GM12878 (cell line): ENCODE measurements around the gene TRPC1. TPM values are rescaled to one million over a fixed set of nuclear protein-coding genes. Genes with fewer than 3 reads are reported as not detected.

Experiments used
- BHLHE40 ChIP-seq, 2 experiments: fragments of 450-650 bp in 1 of 2; IDR thresholded peaks; 2 replicates each; pipeline ENCODE4 v1.6.1; 2011 to 2017; ENCODE audit warnings: low read depth in 2 of 2, borderline replicate concordance in 1 of 2, improper control_type of control experiment in 1 of 2, low read length in 1 of 2, mild to moderate bottlenecking in 1 of 2
- IRF4 ChIP-seq: IDR thresholded peaks from 2 replicates; pipeline ENCODE4 v1.6.1; 2011; ENCODE audit warnings: low read depth, low read length
- LARP7 ChIP-seq: fragments of 450-650 bp; IDR thresholded peaks from 2 replicates; pipeline ENCODE4 v1.6.1; 2017; ENCODE audit warnings: mild to moderate bottlenecking
- NFXL1 ChIP-seq: fragments of 450-650 bp; IDR thresholded peaks from 2 replicates; pipeline ENCODE4 v1.6.1; 2017; ENCODE audit warnings: antibody characterized with exemption, mild to moderate bottlenecking, borderline replicate concordance
- RCOR1 ChIP-seq: conservative IDR thresholded peaks from 2 replicates; pipeline ENCODE4 v1.6.1; 2012; ENCODE audit warnings: low read depth, low read length, improper control_type of control experiment
- ZNF622 ChIP-seq: fragments of 450-650 bp; IDR thresholded peaks from 2 replicates; pipeline ENCODE4 v1.6.1; 2017; ENCODE audit warnings: mild to moderate bottlenecking, inconsistent platforms
- polyA plus RNA-seq, 11 experiments: library from polyadenylated mRNA; depleted of rRNA in 4 of 11; unstranded in 6 of 11; stranded (reverse) in 5 of 11; fragments of >200 nt; fragmentation: Nextera tagmentation in 4 of 11; fragmentation: Illumina TruSeq in 1 of 11; extraction: Ambion mirVana in 4 of 11; extraction: Trizol in 1 of 11; gene quantifications; 1 replicate in 1 of 11; 2 replicates in 10 of 11; pipeline versions ENCODE4 v1.2.1 to v1.2.3, GENCODE V29; 2011 to 2016; ENCODE audit warnings: inconsistent platforms in 2 of 11, missing spikeins in 2 of 11, low read depth in 1 of 11
- total RNA-seq, 4 experiments: library from RNA; depleted of rRNA in 3 of 4; stranded (reverse); fragments of >200 nt in 3 of 4; fragmentation: Illumina TruSeq in 1 of 4; extraction: Trizol in 1 of 4; gene quantifications; 2 replicates each; pipeline versions ENCODE4 v1.2.1 to v1.2.3, GENCODE V29; 2013 to 2021
- TF ChIP-seq, protein P1 (sequence below): IDR thresholded peaks from 2 replicates; pipeline ENCODE4 v1.6.1; 2012; ENCODE audit warnings: improper control_type of control experiment, low read depth, low read length; ENCODE audit not compliant: insufficient replicate concordance
- TF ChIP-seq, protein P2 (sequence below): fragments of 450-650 bp; formaldehyde crosslinking; IDR thresholded peaks from 2 replicates; pipeline ENCODE4 v1.5.0; 2022; ENCODE audit warnings: mild to moderate bottlenecking, missing genetic modification characterization
- TF ChIP-seq, protein P3 (sequence below): fragments of 450-650 bp; IDR thresholded peaks from 2 replicates; pipeline ENCODE4 v1.6.1; 2016; ENCODE audit warnings: mild to moderate bottlenecking, moderate library complexity, borderline replicate concordance
- TF ChIP-seq, protein P4 (sequence below): fragments of 450-650 bp; IDR thresholded peaks from 2 replicates; pipeline ENCODE4 v1.6.1; 2016; ENCODE audit warnings: mild to moderate bottlenecking
- TF ChIP-seq, protein P5 (sequence below): IDR thresholded peaks from 2 replicates; pipeline ENCODE4 v1.6.1; 2011; ENCODE audit warnings: borderline replicate concordance, low read depth, mild to moderate bottlenecking, moderate library complexity, low read length; ENCODE audit not compliant: insufficient read depth, poor library complexity, severe bottlenecking

Gene TRPC1
- total and polyA plus RNA-seq, 10 of the 15 experiments (the other 5 are each of a cell fraction or from before 2014, with no cell fraction given): 0.05 to 2.9 (median 0.17) TPM

DNA sequence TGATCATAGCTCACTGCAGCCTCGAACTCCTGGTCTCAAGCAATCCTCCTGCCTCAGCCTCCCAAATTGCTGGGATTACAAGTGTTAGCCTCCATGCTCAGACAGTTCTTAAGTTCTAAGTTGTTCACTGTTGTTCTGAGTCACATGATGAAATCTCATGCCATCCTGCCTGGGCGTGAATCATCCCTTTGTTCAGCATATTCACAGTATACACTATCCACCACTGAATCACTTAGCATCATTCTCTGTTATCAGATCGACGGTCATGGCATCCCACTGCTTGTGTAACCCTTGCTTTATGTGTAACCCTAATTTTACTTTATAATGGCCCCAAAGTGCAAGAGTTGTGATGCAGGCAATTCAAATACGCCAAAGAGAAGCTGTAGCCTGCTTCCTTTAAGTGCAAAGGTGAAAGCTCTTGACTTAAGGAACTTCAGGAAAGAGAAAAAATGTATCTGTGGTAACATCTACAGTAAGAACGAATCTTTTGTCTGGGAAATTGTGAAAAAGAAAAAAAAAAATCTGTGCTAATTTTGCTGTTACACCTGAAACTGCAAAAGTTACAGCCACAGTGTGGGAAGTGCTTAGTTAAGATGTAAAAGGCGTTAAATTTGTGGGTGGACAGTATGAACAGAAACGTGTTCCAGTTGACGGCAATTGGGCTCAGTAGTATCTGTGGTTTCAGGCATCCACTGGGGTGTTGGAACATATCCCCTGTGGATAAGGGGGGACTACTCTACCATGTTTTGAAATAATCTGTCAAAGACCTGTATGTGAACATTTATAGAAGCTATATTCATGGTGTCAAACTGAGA lies 84.5 kb downstream of the TRPC1 start (continued):
- TF ChIP-seq, protein P1, sequence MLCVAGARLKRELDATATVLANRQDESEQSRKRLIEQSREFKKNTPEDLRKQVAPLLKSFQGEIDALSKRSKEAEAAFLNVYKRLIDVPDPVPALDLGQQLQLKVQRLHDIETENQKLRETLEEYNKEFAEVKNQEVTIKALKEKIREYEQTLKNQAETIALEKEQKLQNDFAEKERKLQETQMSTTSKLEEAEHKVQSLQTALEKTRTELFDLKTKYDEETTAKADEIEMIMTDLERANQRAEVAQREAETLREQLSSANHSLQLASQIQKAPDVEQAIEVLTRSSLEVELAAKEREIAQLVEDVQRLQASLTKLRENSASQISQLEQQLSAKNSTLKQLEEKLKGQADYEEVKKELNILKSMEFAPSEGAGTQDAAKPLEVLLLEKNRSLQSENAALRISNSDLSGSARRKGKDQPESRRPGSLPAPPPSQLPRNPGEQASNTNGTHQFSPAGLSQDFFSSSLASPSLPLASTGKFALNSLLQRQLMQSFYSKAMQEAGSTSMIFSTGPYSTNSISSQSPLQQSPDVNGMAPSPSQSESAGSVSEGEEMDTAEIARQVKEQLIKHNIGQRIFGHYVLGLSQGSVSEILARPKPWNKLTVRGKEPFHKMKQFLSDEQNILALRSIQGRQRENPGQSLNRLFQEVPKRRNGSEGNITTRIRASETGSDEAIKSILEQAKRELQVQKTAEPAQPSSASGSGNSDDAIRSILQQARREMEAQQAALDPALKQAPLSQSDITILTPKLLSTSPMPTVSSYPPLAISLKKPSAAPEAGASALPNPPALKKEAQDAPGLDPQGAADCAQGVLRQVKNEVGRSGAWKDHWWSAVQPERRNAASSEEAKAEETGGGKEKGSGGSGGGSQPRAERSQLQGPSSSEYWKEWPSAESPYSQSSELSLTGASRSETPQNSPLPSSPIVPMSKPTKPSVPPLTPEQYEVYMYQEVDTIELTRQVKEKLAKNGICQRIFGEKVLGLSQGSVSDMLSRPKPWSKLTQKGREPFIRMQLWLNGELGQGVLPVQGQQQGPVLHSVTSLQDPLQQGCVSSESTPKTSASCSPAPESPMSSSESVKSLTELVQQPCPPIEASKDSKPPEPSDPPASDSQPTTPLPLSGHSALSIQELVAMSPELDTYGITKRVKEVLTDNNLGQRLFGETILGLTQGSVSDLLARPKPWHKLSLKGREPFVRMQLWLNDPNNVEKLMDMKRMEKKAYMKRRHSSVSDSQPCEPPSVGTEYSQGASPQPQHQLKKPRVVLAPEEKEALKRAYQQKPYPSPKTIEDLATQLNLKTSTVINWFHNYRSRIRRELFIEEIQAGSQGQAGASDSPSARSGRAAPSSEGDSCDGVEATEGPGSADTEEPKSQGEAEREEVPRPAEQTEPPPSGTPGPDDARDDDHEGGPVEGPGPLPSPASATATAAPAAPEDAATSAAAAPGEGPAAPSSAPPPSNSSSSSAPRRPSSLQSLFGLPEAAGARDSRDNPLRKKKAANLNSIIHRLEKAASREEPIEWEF: no peak
- TF ChIP-seq BHLHE40 (IDR thresholded peaks at IDR 0.05; ENCODE audit: borderline replicate concordance in 1 of 2, low read depth in 2 of 2, low read length in 1 of 2) (peak; percentile 64 to 76; a peak in 3 of 4 replicates), RCOR1 (no peak), IRF4 (no peak), LARP7 (no peak), NFXL1 (no peak), ZNF622 (no peak)
- TF ChIP-seq, protein P2, sequence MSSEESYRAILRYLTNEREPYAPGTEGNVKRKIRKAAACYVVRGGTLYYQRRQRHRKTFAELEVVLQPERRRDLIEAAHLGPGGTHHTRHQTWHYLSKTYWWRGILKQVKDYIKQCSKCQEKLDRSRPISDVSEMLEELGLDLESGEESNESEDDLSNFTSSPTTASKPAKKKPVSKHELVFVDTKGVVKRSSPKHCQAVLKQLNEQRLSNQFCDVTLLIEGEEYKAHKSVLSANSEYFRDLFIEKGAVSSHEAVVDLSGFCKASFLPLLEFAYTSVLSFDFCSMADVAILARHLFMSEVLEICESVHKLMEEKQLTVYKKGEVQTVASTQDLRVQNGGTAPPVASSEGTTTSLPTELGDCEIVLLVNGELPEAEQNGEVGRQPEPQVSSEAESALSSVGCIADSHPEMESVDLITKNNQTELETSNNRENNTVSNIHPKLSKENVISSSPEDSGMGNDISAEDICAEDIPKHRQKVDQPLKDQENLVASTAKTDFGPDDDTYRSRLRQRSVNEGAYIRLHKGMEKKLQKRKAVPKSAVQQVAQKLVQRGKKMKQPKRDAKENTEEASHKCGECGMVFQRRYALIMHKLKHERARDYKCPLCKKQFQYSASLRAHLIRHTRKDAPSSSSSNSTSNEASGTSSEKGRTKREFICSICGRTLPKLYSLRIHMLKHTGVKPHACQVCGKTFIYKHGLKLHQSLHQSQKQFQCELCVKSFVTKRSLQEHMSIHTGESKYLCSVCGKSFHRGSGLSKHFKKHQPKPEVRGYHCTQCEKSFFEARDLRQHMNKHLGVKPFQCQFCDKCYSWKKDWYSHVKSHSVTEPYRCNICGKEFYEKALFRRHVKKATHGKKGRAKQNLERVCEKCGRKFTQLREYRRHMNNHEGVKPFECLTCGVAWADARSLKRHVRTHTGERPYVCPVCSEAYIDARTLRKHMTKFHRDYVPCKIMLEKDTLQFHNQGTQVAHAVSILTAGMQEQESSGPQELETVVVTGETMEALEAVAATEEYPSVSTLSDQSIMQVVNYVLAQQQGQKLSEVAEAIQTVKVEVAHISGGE (CRISPR knock-in tag): no peak
- TF ChIP-seq, protein P3, sequence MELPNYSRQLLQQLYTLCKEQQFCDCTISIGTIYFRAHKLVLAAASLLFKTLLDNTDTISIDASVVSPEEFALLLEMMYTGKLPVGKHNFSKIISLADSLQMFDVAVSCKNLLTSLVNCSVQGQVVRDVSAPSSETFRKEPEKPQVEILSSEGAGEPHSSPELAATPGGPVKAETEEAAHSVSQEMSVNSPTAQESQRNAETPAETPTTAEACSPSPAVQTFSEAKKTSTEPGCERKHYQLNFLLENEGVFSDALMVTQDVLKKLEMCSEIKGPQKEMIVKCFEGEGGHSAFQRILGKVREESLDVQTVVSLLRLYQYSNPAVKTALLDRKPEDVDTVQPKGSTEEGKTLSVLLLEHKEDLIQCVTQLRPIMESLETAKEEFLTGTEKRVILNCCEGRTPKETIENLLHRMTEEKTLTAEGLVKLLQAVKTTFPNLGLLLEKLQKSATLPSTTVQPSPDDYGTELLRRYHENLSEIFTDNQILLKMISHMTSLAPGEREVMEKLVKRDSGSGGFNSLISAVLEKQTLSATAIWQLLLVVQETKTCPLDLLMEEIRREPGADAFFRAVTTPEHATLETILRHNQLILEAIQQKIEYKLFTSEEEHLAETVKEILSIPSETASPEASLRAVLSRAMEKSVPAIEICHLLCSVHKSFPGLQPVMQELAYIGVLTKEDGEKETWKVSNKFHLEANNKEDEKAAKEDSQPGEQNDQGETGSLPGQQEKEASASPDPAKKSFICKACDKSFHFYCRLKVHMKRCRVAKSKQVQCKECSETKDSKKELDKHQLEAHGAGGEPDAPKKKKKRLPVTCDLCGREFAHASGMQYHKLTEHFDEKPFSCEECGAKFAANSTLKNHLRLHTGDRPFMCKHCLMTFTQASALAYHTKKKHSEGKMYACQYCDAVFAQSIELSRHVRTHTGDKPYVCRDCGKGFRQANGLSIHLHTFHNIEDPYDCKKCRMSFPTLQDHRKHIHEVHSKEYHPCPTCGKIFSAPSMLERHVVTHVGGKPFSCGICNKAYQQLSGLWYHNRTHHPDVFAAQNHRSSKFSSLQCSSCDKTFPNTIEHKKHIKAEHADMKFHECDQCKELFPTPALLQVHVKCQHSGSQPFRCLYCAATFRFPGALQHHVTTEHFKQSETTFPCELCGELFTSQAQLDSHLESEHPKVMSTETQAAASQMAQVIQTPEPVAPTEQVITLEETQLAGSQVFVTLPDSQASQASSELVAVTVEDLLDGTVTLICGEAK: no peak
- TF ChIP-seq, protein P4, sequence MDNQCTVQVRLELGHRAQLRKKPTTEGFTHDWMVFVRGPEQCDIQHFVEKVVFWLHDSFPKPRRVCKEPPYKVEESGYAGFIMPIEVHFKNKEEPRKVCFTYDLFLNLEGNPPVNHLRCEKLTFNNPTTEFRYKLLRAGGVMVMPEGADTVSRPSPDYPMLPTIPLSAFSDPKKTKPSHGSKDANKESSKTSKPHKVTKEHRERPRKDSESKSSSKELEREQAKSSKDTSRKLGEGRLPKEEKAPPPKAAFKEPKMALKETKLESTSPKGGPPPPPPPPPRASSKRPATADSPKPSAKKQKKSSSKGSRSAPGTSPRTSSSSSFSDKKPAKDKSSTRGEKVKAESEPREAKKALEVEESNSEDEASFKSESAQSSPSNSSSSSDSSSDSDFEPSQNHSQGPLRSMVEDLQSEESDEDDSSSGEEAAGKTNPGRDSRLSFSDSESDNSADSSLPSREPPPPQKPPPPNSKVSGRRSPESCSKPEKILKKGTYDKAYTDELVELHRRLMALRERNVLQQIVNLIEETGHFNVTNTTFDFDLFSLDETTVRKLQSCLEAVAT: no peak
- TF ChIP-seq, protein P5, sequence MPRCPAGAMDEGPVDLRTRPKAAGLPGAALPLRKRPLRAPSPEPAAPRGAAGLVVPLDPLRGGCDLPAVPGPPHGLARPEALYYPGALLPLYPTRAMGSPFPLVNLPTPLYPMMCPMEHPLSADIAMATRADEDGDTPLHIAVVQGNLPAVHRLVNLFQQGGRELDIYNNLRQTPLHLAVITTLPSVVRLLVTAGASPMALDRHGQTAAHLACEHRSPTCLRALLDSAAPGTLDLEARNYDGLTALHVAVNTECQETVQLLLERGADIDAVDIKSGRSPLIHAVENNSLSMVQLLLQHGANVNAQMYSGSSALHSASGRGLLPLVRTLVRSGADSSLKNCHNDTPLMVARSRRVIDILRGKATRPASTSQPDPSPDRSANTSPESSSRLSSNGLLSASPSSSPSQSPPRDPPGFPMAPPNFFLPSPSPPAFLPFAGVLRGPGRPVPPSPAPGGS: no peak
